ENCODE results near the gene HARS2. TPM values are rescaled to one million over a fixed set of nuclear protein-coding genes. Genes with fewer than 3 reads are reported as not detected.

Gene HARS2
- total RNA-seq, 2 experiments from 2014 or later, result 38.1 to 38.3 TPM

DNA sequence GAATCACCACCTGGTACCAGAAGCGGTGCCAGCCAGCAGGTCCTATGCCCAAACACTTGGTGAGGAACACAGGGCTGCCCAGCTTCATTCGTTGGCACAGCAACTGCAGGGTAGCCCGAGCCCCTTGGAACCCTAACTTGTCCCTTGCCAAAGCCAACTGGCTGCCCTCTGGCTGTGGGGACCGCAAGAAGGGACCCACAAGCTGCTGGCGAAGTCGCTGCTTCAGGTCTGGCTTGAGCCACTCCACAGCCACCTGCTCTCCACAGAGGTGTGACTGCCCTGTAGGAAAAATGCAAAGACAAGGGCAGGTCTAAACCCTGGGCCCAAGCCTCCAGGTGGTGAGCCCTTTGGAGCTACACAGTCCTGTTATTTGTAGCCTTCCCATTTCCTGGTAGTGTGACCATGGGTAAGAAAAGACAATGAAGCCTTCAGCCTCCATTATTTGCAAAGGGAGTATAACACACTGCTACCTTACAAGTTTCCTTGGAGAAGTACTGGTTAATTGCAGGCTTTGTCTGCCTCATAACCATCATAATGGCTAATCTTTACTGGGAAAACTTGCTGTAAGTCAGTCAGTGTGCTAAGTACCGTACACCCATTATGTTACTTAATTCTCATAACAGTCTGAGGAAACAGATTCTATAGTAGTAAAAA is 19.7 kb upstream of the HARS2 start:
- no peak overlapping the region for H3K4me3 Mint-ChIP-seq
- Histone ChIP-seq H3K36me3 (ENCODE audit: insufficient read depth, low read length) (peaks cover 81% of the 10 kb centered on the region), H3K4me1 (ENCODE audit: insufficient read depth, low read length) (peaks cover 5% of the 10 kb centered on the region), H3K27ac (ENCODE audit: low read depth in 1 of 2, low read length in 2 of 2) (no peak overlapping the region), H3K9me3 (ENCODE audit: control insufficient read depth in 1 of 2, insufficient read depth in 1 of 2, low read length in 2 of 2) (no peaks in the 10 kb centered on the region), H3K4me3 (ENCODE audit: low read length) (no peak overlapping the region), H3K27me3 (ENCODE audit: control insufficient read depth in 1 of 2, insufficient read depth in 2 of 2, low read length in 2 of 2) (no peaks in the 10 kb centered on the region)
- DNase-seq (no peak), ATAC-seq (ENCODE audit: poor library complexity) (no peak)
- peaks cover 16% of the 10 kb centered on the region for H3K4me1 Mint-ChIP-seq (ENCODE audit: low read depth)
- no peaks in the 10 kb centered on the region for H3K27me3 Mint-ChIP-seq
- TF ChIP-seq, protein P1, sequence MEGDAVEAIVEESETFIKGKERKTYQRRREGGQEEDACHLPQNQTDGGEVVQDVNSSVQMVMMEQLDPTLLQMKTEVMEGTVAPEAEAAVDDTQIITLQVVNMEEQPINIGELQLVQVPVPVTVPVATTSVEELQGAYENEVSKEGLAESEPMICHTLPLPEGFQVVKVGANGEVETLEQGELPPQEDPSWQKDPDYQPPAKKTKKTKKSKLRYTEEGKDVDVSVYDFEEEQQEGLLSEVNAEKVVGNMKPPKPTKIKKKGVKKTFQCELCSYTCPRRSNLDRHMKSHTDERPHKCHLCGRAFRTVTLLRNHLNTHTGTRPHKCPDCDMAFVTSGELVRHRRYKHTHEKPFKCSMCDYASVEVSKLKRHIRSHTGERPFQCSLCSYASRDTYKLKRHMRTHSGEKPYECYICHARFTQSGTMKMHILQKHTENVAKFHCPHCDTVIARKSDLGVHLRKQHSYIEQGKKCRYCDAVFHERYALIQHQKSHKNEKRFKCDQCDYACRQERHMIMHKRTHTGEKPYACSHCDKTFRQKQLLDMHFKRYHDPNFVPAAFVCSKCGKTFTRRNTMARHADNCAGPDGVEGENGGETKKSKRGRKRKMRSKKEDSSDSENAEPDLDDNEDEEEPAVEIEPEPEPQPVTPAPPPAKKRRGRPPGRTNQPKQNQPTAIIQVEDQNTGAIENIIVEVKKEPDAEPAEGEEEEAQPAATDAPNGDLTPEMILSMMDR (IDR thresholded peaks at IDR 0.05), result no peak
- intact Hi-C loops (cut with DNase I, micrococcal nuclease), result no loop called here
- H3K27ac Mint-ChIP-seq, result no peak overlapping the region
- peaks cover 83% of the 10 kb centered on the region for H3K36me3 Mint-ChIP-seq (ENCODE audit: low read depth)
- POLR2A ChIA-PET, result interaction anchor here (0.6 to 1.2 kb wide), 2 partner anchors 24 to 29 kb away, joined by 3 to 4 read pairs; partner anchors contain the start of genes IK, NDUFA2 and ZMAT2
- no peaks in the 10 kb centered on the region for H3K9me3 Mint-ChIP-seq
- CTCF ChIA-PET, result no interaction called here

DNA sequence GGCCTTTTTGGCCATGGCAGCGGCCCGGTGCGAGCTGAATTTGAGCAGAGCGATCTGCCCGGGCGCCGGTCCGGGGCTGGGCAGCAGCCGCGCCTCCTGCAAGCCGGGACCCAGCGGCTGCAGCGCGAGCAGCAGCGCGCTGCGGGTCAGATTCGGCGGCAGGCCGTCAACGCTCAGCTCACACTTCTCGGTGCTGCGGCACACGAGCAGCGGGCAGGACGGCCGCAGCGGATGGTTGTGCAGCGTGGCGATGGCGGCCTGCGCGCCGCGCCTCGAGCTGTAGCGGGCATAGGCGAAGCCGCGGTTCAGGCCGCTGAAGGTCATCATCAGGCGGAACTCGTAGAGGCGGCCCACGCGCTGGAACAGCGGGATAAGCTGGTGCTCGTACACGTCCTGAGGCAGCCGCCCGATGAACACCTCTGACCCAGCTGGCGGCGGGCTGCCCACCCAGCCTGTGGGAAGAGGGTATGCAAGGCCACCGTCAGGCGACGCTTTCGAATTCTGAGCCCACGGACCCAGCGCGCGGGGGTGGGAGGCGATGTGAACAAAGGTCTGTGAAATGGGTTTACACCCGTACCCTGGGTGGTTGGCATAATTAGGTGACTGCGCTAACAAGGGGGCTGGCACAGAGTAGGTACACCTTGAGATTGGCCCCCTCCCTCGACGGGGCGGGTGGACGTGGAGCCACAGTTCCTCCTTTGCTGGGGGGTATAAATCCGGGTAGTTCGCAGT is 18.6 kb upstream of the HARS2 start:
- Histone ChIP-seq H3K4me3 (ENCODE audit: low read length) (no peak overlapping the region), H3K27me3 (ENCODE audit: control insufficient read depth in 1 of 2, insufficient read depth in 2 of 2, low read length in 2 of 2) (no peaks in the 10 kb centered on the region), H3K36me3 (ENCODE audit: insufficient read depth, low read length) (peaks cover 82% of the 10 kb centered on the region), H3K27ac (ENCODE audit: low read depth in 1 of 2, low read length in 2 of 2) (no peak overlapping the region), H3K9me3 (ENCODE audit: control insufficient read depth in 1 of 2, insufficient read depth in 1 of 2, low read length in 2 of 2) (no peaks in the 10 kb centered on the region), H3K4me1 (ENCODE audit: insufficient read depth, low read length) (no peaks in the 10 kb centered on the region)
- Mint-ChIP-seq H3K36me3 (ENCODE audit: low read depth) (peaks cover 83% of the 10 kb centered on the region), H3K9me3 (no peaks in the 10 kb centered on the region), H3K4me1 (ENCODE audit: low read depth) (peaks cover 6% of the 10 kb centered on the region), H3K27me3 (no peaks in the 10 kb centered on the region), H3K27ac (no peak overlapping the region), H3K4me3 (no peak overlapping the region)
- DNase-seq, result peak in 4 of 14 experiments; percentile 13 to 46 (median 22)
- POLR2A ChIA-PET, result interaction anchor here (1.4 to 1.8 kb wide), 2 partner anchors 10 to 25 kb away, joined by 3 to 6 read pairs; partner anchors contain the start of genes IK and NDUFA2
- CTCF ChIA-PET, result no interaction called here
- ATAC-seq (ENCODE audit: poor library complexity), result no peak
- intact Hi-C loops (cut with DNase I, micrococcal nuclease), result no loop called here
- TF ChIP-seq, protein P1 (IDR thresholded peaks at IDR 0.05), result no peak

DNA sequence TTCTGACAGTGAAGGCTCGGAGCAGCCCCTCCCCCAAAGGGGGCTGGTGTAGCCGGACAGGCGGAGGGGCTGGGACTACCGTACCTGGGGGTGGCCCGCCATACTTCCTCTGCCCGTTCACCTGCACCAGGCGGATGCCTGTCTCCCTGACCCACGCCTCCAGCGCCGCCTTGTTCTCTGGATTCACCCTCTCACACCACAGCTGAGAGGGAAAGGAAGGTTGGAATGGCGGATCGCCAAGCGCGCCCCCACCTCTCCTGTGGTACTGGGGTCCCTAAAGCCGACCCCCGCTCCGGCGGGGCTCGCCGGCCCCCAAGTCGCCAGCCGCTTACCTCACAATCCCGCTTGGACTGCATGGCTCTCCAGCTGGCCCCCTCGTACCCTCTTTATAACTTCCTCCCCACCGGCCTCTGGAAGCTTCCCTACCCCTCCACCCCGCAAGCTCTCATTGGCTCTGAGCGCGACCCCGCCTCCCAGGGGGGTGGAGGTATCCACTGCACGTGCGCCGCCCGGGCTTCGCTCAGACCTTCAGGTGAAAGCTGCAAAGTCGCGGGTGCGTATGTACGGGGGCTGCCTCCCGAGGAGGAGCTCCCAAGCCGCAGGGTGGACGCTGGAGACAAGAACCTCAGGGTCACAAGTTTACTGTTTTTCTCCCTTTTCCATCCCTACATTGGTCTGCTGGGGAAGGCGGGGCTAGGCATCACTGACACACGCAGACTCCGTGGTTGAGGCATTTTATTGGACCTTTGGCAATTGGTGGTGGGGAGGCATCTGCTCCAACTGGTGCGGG is 17.9 kb upstream of the HARS2 start, which contains the start of gene DND1:
Gene DND1 (minus strand): TSS at position 390 of the 790 bp plus-strand sequence. CDS start 34 bp downstream, at position 356.
- no peaks in the 10 kb centered on the region for H3K9me3 Mint-ChIP-seq
- H3K27me3 Mint-ChIP-seq, result no peaks in the 10 kb centered on the region
- H3K4me3 Mint-ChIP-seq, result no peak within 1 kb of the TSS
- Histone ChIP-seq H3K27ac (ENCODE audit: low read depth in 1 of 2, low read length in 2 of 2) (no peak within 1 kb of the TSS), H3K4me1 (ENCODE audit: insufficient read depth, low read length) (no peaks in the 10 kb centered on the region), H3K9me3 (ENCODE audit: control insufficient read depth in 1 of 2, insufficient read depth in 1 of 2, low read length in 2 of 2) (no peaks in the 10 kb centered on the region), H3K36me3 (ENCODE audit: insufficient read depth, low read length) (peaks cover 82% of the 10 kb centered on the region), H3K4me3 (ENCODE audit: low read length) (no peak within 1 kb of the TSS), H3K27me3 (ENCODE audit: control insufficient read depth in 1 of 2, insufficient read depth in 2 of 2, low read length in 2 of 2) (no peaks in the 10 kb centered on the region)
- ATAC-seq (ENCODE audit: poor library complexity), result no peak
- H3K36me3 Mint-ChIP-seq (ENCODE audit: low read depth), result peaks cover 83% of the 10 kb centered on the region
- H3K4me1 Mint-ChIP-seq (ENCODE audit: low read depth), result no peaks in the 10 kb centered on the region
- TF ChIP-seq, protein P1 (IDR thresholded peaks at IDR 0.05), result no peak
- peak within 1 kb of the TSS; percentile 31 for H3K27ac Mint-ChIP-seq
- no peak for DNase-seq
- POLR2A ChIA-PET, result interaction anchor here (1.0 to 1.9 kb wide), 4 partner anchors 10 to 143 kb away, joined by 3 to 6 read pairs (median 4); partner anchors contain the start of genes IK, NDUFA2 and ZMAT2
- CTCF ChIA-PET, result no interaction called here
- intact Hi-C loops (cut with DNase I, micrococcal nuclease), result no loop called here

Measured in CD4-positive, alpha-beta T cell (primary cell).